Brain microvascular endothelial cell (primary cell): Measurements from ENCODE around the gene SMAD2.
"Not testable (repeated sequence)": the region's sequence is repeated elsewhere in the genome, so short reads cannot be mapped to it uniquely, and the experiment has no call there.

Source experiments
- DNase-seq: peaks from one replicate; pipeline ENCODE4 v3.0.0-alpha.2; 2020
- H3K27ac ChIP-seq: fragments of 250-450 bp; sonication (Bioruptor Pico); 2 replicates; pipeline ENCODE4 v1.5.1; 2020; ENCODE audit warnings: mild to moderate bottlenecking, moderate library complexity
- H3K27me3 ChIP-seq: fragments of 250-450 bp; sonication (Bioruptor Pico); replicated peaks from 2 replicates; pipeline ENCODE4 v1.5.1; 2020; ENCODE audit warnings: mild to moderate bottlenecking
- H3K36me3 ChIP-seq: fragments of 250-450 bp; sonication (Bioruptor Pico); replicated peaks from 2 replicates; pipeline ENCODE4 v1.5.1; 2020; ENCODE audit warnings: mild to moderate bottlenecking
- H3K4me3 ChIP-seq: 2 replicates; pipeline ENCODE4 v1.5.1; 2011; ENCODE audit warnings: low read depth, mild to moderate bottlenecking, control low read depth, low read length, moderate library complexity
- in situ Hi-C: cut with HindIII; loops from 2 replicates; pipeline ENCODE4 v1.10.0; 2017; ENCODE audit warnings: low sequenced_read_pairs, low pct_ligation_motif_present
- TF ChIP-seq, protein P1 (sequence below): IDR thresholded peaks from 2 replicates; pipeline ENCODE4 v1.5.1; 2011; ENCODE audit warnings: low read depth, mild to moderate bottlenecking, moderate library complexity, low read length, control low read depth, inconsistent platforms; ENCODE audit errors: missing control alignments

SMAD2 gene

DNA sequence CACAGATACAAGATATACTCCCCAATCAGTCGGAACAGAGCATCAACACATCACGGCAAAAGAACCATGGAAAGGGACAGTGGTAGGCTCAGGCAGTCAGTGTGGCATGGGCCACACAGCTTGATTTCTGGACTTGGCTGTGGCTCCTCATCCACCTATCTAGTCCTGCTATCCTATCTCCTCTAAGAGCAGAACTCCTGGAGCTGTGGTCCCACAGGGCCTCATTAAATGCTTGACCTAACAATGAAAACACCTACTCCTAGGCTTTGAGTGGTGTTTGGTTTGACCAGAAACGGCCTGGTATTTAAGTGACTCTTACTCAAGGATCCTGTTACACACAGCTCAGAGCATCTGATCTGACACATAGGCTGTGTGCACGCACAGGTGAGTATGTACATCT, 33.6 kb upstream of the SMAD2 start:
- Histone ChIP-seq H3K27ac (no peak overlapping the region), H3K27me3 (no peaks in the 10 kb centered on the region), H3K4me3 (no peak overlapping the region), H3K36me3 (no peaks in the 10 kb centered on the region)
- TF ChIP-seq, protein P1, sequence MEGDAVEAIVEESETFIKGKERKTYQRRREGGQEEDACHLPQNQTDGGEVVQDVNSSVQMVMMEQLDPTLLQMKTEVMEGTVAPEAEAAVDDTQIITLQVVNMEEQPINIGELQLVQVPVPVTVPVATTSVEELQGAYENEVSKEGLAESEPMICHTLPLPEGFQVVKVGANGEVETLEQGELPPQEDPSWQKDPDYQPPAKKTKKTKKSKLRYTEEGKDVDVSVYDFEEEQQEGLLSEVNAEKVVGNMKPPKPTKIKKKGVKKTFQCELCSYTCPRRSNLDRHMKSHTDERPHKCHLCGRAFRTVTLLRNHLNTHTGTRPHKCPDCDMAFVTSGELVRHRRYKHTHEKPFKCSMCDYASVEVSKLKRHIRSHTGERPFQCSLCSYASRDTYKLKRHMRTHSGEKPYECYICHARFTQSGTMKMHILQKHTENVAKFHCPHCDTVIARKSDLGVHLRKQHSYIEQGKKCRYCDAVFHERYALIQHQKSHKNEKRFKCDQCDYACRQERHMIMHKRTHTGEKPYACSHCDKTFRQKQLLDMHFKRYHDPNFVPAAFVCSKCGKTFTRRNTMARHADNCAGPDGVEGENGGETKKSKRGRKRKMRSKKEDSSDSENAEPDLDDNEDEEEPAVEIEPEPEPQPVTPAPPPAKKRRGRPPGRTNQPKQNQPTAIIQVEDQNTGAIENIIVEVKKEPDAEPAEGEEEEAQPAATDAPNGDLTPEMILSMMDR, result no peak
- no peak for DNase-seq
- in situ Hi-C loops, result no loop called here

DNA sequence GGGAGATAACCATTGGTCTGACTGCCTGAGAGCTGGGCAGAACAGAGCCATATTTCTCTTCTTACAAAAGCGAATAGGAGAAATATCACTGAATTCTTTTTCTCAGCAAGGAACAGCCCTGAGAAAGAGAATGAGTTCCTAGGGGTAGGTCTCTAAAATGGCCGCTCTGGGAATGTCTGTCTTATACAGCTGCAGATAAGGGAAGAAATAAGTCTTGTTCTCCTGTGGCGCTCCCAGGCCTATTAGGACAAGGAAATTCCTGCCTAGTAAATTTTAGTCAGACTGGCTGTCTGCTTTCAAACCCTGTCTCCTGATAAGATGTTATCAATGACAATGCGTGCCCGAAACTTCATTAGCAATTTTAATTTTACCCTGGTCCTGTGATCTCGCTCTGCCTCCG, 30.5 kb upstream of the SMAD2 start:
- H3K36me3 ChIP-seq, H3K27ac ChIP-seq, H3K27me3 ChIP-seq, H3K4me3 ChIP-seq, in situ Hi-C loops, DNase-seq: not testable (repeated sequence)

DNA sequence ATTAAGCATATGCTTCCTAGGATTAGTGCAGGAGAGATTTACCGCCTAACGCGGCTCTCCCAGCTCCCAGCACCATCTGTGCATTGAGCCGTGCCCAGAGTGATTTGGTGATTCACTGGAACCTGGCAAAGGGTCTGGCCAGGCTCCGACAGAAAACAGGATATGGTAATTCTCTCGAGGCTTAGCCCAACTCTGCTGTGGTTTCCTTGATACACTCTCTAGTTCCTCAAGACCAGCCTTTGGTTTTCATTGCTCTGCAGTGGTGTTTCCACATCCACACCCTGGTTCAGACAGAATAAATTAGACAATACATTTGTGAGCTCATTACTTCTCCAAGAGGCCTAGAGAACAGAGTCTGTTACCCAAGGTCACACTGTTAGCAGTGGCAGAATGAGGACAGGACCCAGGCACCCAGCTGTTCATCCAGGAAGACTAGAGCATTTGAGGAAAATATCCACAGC, 23.0 kb upstream of the SMAD2 start:
- no peak for DNase-seq
- TF ChIP-seq, protein P1, result no peak
- in situ Hi-C loops, result no loop called here
- Histone ChIP-seq H3K4me3 (no peak overlapping the region), H3K27me3 (no peaks in the 10 kb centered on the region), H3K36me3 (no peaks in the 10 kb centered on the region), H3K27ac (no peak overlapping the region)

DNA sequence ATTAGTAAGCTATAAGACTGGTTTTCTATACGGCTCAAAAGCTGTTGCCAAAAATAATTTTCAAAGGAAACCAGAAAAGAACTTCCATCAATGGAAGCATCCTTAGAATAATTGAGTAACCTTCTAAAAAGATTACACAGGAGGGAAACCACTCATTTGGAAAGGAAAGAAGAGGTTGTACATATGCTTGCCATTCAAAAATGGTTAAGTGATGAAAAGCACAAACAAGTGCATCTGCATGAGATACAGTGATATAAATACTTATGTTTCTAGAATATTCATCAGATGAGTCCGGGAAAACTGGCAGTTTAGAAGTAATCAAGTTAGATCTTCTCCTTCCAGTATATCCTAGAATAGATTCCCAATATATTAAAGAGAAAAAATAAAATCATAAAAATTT, 20.1 kb upstream of the SMAD2 start:
- TF ChIP-seq, protein P1, result no peak
- Histone ChIP-seq H3K36me3 (no peaks in the 10 kb centered on the region), H3K27ac (no peak overlapping the region), H3K27me3 (no peaks in the 10 kb centered on the region), H3K4me3 (no peak overlapping the region)
- DNase-seq, result no peak
- in situ Hi-C loops, result no loop called here

DNA sequence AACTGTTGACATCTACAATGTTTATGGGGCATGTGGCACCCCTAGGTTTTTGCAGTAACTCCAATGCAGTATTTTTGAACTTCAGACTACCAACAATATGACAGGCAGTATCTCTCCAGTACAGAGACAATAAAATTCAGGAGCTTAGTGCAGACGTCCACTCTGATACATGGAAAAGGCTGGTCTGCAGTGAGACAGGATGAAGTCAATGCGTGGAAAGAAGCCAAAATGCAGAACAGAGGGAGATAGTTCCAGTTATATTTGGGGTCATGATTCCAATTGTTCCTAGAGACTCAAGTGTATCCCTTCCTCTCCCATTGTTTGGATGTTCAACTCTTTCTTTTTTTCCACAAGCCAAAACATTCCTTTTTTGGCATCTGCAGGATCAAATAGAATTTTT, 18.7 kb upstream of the SMAD2 start:
- Histone ChIP-seq H3K36me3 (no peaks in the 10 kb centered on the region), H3K27me3 (no peaks in the 10 kb centered on the region), H3K4me3 (no peak overlapping the region), H3K27ac (no peak overlapping the region)
- TF ChIP-seq, protein P1, result no peak
- DNase-seq, result no peak
- in situ Hi-C loops, result no loop called here

DNA sequence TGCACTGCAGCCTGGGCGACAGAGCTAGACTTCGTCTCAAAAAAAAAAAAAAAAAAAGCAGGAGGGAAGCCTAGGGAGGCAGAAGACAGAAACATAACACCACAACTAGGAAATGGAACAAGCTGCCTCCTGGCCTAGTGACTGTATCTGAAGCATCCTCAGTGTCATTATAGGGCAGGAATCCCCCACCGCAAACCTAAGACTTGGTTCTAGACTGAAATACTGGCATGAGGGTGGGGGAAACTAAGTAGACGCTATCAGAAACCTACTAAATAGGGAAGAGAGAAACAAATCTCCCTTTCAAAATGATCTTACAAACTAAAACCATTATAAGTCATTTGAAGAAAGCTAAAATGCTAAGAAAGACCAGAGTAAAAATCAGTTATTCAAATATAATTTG, 16.4 kb upstream of the SMAD2 start:
- H3K4me3 ChIP-seq, result no peak overlapping the region
- no peaks in the 10 kb centered on the region for H3K36me3 ChIP-seq
- TF ChIP-seq, protein P1, result no peak
- H3K27ac ChIP-seq, result no peak overlapping the region
- in situ Hi-C loops, result no loop called here
- DNase-seq, result no peak
- H3K27me3 ChIP-seq, result no peaks in the 10 kb centered on the region
